Testis (tissue), 3 donors: ENCODE results near the gene PMEL. TPM values are rescaled to one million over a fixed set of nuclear protein-coding genes. Genes with fewer than 3 reads are reported as not detected.
A peak's percentile ranks its signal among the peaks of the same experiment; 100 is the strongest.

Experiments used
- DNase-seq: peaks from one replicate; pipeline ENCODE4 v3.0.0-alpha.2; 2019
- H3K27ac ChIP-seq, 2 donors: fragments of 200-600 bp; sonication (generic); one replicate each; pipeline ENCODE4 v1.5.1; 2019
- H3K27me3 ChIP-seq: fragments of 200-600 bp; sonication (generic); one replicate; pipeline ENCODE4 v1.5.1; 2019
- H3K36me3 ChIP-seq: fragments of 200-600 bp; sonication (generic); one replicate; pipeline ENCODE4 v1.5.1; 2017; ENCODE audit warnings: low read depth; ENCODE audit errors: missing control alignments
- H3K4me1 ChIP-seq: fragments of 200-600 bp; sonication (generic); one replicate; pipeline ENCODE4 v1.5.1; 2019
- H3K4me3 ChIP-seq, 2 donors: fragments of 200-600 bp; sonication (generic); one replicate each; pipeline ENCODE4 v1.5.1; 2017 to 2019
- H3K9me3 ChIP-seq: fragments of 200-600 bp; sonication (generic); one replicate; pipeline ENCODE4 v1.5.1; 2017
- POLR2A ChIP-seq: fragments of 450-650 bp; IDR thresholded peaks from one replicate; pipeline ENCODE4 v1.6.1; 2017; ENCODE audit warnings: antibody characterized with exemption, mild to moderate bottlenecking, moderate library complexity
- WGBS, 2 donors: methylation state at CpG; one replicate each; pipeline ENCODE4 v1.1.5; 2018; 5-methylcytosine and 5-hydroxymethylcytosine counted together
- intact Hi-C: fragments of 100-400 bp; cut with DNase I; formaldehyde crosslinking; loops from one replicate; pipeline ENCODE4 v1.15.1; 2023; ENCODE audit warnings: low total_unique reads
- polyA plus RNA-seq: library from polyadenylated mRNA; stranded (reverse); fragments of 350-450 nt; fragmentation: Illumina TruSeq; extraction: RNeasy Lipid Tissue Mini Kit (QIAGEN cat#74804); gene quantifications from one replicate; pipeline ENCODE4 v1.2.3, GENCODE V29; 2014; ENCODE audit warnings: low read depth, low replicate concordance; ENCODE audit not compliant: insufficient read depth
- total RNA-seq, 2 donors: library from RNA; depleted of rRNA; stranded (reverse); fragments of >200 nt; gene quantifications; one replicate each; pipeline ENCODE4 v1.2.3, GENCODE V29; 2016
- TF ChIP-seq, protein P1 (sequence below), 3 experiments: fragments of 450-650 bp in 2 of 3; fragments of 200-600 bp in 1 of 3; sonication (generic) in 1 of 3; IDR thresholded peaks; one replicate each; pipeline ENCODE4 v1.5.1; 2016 to 2019; ENCODE audit warnings: antibody characterized with exemption in 3 of 3, mild to moderate bottlenecking in 2 of 3, moderate library complexity in 1 of 3

PMEL gene
- total and polyA plus RNA-seq, 3 donors from 2014 or later = 8.2 to 11.1 (median 8.9) TPM

DNA sequence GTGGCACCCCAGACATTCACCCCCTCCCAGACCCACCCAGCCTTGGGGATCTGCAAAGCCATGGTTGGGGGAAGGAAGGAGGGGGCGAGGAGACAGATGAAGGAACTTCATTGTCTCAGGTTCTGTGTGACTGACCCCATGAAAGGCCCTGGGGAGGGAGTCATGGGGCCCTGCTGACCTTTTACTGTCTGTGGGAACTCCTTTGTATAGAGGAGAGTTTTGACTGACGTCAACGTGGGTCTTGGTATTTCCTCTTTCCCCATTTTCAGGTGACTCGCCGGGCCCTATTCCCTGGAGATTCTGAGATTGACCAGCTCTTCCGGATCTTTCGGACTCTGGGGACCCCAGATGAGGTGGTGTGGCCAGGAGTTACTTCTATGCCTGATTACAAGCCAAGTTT is 4.9 kb upstream of the PMEL start:
- intact Hi-C loops = no loop called here
- Histone ChIP-seq H3K36me3 (no peaks in the 10 kb centered on the region), H3K27ac (no peak overlapping the region), H3K4me3 (no peak overlapping the region), H3K9me3 (no peaks in the 10 kb centered on the region), H3K27me3 (no peaks in the 10 kb centered on the region), H3K4me1 (peaks cover 27% of the 10 kb centered on the region)
- 90 to 93% methylated on average over 7 of the region's 7 CpGs for WGBS, 2 donors
- TF ChIP-seq POLR2A = no peak
- TF ChIP-seq, protein P1, sequence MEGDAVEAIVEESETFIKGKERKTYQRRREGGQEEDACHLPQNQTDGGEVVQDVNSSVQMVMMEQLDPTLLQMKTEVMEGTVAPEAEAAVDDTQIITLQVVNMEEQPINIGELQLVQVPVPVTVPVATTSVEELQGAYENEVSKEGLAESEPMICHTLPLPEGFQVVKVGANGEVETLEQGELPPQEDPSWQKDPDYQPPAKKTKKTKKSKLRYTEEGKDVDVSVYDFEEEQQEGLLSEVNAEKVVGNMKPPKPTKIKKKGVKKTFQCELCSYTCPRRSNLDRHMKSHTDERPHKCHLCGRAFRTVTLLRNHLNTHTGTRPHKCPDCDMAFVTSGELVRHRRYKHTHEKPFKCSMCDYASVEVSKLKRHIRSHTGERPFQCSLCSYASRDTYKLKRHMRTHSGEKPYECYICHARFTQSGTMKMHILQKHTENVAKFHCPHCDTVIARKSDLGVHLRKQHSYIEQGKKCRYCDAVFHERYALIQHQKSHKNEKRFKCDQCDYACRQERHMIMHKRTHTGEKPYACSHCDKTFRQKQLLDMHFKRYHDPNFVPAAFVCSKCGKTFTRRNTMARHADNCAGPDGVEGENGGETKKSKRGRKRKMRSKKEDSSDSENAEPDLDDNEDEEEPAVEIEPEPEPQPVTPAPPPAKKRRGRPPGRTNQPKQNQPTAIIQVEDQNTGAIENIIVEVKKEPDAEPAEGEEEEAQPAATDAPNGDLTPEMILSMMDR (IDR thresholded peaks at IDR 0.05) = no peak
- DNase-seq = no peak

DNA sequence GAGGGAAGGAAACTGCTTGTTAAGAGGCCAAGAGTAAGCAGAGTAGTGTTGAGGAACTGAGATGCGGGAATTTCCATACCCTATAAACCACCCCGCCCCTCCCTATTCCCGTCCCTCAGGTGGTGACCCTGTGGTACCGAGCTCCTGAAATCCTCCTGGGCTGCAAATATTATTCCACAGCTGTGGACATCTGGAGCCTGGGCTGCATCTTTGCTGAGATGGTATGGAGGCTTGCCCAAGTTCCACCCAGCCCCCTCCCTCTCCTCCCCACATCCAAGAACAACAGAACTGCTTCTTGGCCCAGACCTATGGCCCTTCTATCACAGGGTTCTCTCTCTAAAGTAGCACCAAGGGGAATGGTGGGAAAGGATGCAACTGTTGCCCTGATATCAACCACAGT is 3.5 kb upstream of the PMEL start:
- Histone ChIP-seq H3K9me3 (no peaks in the 10 kb centered on the region), H3K36me3 (no peaks in the 10 kb centered on the region), H3K27ac (no peak overlapping the region), H3K27me3 (no peaks in the 10 kb centered on the region), H3K4me1 (peaks cover 29% of the 10 kb centered on the region), H3K4me3 (no peak overlapping the region)
- intact Hi-C loops = no loop called here
- WGBS, 2 donors = 53 to 90% methylated on average over 4 of the region's 4 CpGs
- DNase-seq = peak; percentile 54
- TF ChIP-seq, protein P1 (IDR thresholded peaks at IDR 0.05) = no peak
- no peak for TF ChIP-seq POLR2A

DNA sequence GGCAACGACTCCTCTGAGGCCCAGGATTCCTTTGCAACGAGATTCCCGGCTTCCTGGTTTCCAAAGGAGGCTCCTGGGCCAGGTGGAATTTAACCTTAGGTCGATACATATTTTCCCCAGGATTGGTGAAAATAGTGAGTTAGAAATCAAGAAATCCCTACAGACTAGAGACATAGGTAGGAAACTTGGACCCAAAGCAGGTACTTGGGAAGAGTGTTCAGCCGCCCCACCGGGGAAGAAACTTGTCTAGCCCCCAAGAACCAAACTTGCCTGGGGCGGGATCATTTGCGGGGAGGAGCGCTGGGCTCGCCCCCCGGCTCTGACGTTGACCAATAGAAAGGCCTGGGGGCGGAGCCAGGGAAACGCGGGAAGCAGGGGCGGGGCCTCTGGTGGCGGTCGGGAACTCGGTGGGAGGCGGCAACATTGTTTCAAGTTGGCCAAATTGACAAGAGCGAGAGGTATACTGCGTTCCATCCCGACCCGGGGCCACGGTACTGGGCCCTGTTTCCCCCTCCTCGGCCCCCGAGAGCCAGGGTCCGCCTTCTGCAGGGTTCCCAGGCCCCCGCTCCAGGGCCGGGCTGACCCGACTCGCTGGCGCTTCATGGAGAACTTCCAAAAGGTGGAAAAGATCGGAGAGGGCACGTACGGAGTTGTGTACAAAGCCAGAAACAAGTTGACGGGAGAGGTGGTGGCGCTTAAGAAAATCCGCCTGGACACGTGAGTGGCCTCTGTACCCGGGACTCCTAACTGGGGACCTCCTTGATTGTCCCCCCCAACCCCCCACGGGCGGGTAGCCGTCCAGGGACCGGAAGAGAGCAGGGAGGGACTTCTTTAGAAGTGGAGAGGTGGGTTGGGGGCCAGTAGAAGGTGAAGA is 803 bp upstream of the PMEL start, which contains the start of gene CDK2:
Gene CDK2 (plus strand): TSS at position 423 of the 874 bp plus-strand sequence. CDS start 179 bp downstream, at position 602.
- TF ChIP-seq POLR2A = no peak
- TF ChIP-seq, protein P1 (IDR thresholded peaks at IDR 0.05) = no peak
- no peaks in the 10 kb centered on the region for H3K27me3 ChIP-seq
- peak; percentile 98 for DNase-seq
- peak within 1 kb of the TSS; percentile 72 to 80 for H3K4me3 ChIP-seq
- intact Hi-C loops = no loop called here
- H3K4me1 ChIP-seq = peaks cover 21% of the 10 kb centered on the region
- H3K36me3 ChIP-seq = no peaks in the 10 kb centered on the region
- WGBS, 2 donors = 0 to 1% methylated on average over 7 to 45 of the region's 45 CpGs
- H3K27ac ChIP-seq = peak within 1 kb of the TSS; percentile 57 to 72
- H3K9me3 ChIP-seq = no peaks in the 10 kb centered on the region

DNA sequence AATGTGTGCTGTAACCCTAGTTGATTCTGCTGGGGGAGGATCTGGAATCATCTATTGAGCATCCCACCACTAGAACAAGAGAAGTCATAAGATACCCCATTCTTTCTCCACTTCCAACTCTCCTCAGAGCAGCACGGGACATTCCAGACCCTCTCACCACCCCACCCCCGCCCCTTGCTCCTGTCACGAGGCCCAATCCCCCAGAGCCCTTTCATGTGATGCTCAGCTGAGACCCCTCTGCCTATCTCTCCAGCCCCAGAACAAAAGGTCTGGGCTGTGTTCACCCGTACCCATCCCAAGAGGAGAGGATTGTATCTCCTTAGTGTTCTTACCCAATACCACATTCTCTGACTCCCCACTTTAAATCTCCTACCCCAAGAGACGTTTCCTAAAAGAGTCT is 602 bp downstream of the PMEL start:
- no peaks in the 10 kb centered on the region for H3K36me3 ChIP-seq
- H3K4me3 ChIP-seq = no peak overlapping the region
- H3K9me3 ChIP-seq = no peaks in the 10 kb centered on the region
- WGBS, 2 donors = 52 to 59% methylated on average over 4 to 5 of the region's 5 CpGs
- no peak overlapping the region for H3K27ac ChIP-seq
- no peak for TF ChIP-seq POLR2A
- TF ChIP-seq, protein P1 (IDR thresholded peaks at IDR 0.05) = no peak
- intact Hi-C loops = no loop called here
- no peak for DNase-seq
- no peaks in the 10 kb centered on the region for H3K27me3 ChIP-seq
- peaks cover 21% of the 10 kb centered on the region for H3K4me1 ChIP-seq
